ENCODE data around the gene BRD7.

The BRD7 gene

DNA sequence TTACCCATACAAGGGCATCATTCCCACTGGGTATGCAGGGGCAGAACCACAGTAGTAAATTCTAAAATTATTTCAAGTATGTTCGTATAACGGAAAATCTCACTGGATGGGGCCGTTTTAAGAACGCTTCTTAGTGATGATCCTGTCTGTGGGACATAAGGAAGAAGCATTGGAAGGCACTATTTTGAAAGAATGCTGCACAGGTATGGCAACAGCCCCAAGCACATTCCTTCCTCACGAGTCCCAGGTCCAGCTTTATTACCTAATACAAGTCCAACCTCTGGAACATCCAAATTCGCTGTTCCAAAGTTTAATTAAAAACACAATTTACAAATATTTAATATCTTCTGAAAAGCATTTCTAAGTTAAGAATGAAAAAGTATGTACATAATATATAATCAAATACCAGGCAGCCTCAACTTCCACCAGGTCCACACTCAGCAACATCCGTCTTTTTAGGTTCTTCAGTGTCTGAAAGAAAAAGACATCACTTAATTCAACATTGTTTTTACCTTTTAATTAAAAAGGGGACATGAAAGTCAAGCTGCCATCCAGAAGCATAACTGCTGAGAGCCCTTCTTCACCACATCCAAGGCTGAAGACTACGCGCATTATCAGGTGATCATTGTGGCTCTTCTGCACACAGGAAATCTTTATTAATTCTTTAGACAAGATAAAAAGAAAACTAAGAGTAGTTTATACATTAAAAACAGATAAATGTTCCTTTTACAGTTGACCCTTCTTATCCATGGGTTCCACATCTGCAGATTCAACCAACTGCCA, 49.8 kb downstream of the BRD7 start:
- no peak for DNase-seq

DNA sequence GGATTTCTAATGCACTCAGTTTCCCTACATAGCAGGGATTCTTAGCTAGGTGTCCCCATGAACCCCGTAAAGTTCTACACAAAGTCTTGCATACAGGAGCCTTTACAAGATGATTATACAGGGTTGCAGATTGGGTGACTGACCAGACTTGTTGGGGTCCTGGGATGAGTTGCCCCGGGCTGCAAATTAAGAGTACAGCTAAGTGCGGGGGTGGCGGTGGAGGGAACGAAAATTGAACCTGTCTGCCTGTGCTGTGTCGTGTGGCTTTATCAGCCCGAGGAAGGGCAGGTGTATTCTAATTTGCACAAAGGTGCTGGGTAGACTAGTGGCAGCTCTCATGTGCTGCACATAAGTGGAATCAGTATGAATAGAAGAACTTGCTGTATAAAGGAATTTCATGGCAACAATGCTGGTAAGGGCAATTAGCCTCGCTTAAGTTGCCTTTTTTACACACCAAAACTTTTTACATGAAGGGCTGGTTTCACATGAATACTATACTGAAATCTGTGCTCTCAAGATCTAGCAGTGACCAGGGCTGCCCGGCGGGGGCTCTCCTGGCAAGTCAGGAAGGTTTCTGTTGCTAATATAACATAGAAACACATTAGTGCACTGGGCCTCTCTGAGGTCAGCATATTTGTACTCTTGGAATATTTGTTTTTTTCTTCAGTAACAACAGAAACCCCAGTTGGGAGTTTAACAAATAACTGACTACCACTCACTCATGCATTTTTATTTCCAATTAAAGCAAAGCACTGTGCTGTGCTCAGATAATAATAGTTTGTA, 51.7 kb downstream of the BRD7 start:
- DNase-seq, result peak; percentile 41

DNA sequence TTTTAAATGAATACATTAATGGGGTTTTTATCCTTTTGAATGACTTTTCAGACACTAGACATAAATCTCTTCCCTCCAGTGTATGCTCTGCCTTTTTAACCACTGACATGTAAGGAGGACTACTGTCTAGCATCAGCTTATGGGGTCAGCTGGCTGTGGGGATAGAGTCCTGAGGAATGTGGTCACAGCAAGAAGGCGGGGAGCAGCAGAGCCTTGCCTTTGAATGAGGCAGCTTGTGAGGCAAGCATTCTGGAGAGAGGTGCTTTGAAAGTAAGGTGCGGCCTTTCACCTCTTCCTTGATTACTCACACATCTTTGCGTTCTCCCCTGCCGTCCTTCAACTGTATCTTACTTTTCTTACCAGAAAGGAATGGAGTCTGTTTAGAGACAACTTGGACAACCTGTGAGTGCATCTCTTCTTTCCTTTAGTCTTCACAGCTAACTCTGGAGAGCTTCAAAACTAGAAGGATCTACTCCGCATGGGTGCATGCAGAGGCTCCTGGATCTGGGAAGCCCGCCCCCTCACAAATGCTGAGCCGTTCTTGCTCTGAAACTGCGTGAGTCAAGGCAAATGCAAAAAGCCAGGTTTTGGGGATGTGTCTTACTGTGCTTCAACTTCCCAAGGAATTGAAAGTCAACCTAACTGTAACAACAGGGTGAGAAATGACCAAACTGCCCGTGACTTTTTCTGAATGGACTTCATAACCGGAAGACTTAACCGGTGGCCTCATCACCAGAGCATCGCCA, 52.5 kb downstream of the BRD7 start:
- no peak for DNase-seq

DNA sequence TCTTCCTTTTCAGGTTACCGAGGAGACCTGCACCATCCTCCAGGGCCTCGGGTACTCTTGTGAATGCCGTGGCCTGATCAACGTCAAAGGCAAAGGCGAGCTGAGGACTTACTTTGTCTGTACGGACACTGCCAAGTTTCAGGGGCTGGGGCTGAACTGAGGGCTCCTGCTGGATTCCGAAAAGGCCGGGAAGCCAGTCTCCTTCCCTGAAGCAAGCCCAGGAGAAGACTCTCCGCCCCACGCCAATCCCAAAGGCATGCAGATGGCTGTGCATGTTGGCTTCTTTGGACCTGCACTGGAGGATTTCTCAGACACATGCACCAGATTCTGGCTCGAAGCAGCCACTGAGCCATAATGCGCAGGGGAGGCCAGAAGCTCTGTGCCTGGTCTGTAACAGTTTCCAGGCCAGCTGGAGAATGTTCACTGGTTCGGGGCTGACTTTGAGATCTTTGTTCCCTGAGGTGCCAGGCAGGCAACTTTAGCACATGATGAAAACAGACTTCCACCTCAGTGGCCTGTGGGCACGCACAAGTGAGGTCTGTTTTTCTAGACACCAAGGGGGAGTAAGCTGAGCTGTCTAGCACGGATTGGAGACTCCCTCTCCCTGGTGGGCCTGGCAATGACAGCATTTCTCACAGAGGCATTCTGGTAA, 53.3 kb downstream of the BRD7 start:
- DNase-seq, result peak; percentile 41

DNA sequence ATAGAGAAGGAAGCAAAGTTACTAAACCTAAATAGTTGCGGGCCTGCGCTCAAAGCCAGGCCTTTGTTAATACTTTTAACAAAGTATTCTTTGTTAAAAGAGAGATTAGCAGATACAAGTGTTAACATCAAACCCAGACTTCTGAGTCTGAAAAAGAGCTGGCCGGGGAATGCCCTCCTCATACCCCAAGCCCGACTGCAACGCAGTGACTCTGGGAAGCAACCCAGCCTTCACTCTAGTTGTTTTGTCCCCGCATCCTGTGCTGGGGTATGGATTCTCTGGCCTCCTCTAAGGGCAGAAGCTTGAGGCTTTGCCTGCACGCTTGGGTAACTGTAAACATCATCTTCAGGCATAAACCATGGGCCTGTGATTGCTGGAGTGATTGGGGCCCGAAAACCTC, 54.1 kb downstream of the BRD7 start:
- DNase-seq, result no peak

DNA sequence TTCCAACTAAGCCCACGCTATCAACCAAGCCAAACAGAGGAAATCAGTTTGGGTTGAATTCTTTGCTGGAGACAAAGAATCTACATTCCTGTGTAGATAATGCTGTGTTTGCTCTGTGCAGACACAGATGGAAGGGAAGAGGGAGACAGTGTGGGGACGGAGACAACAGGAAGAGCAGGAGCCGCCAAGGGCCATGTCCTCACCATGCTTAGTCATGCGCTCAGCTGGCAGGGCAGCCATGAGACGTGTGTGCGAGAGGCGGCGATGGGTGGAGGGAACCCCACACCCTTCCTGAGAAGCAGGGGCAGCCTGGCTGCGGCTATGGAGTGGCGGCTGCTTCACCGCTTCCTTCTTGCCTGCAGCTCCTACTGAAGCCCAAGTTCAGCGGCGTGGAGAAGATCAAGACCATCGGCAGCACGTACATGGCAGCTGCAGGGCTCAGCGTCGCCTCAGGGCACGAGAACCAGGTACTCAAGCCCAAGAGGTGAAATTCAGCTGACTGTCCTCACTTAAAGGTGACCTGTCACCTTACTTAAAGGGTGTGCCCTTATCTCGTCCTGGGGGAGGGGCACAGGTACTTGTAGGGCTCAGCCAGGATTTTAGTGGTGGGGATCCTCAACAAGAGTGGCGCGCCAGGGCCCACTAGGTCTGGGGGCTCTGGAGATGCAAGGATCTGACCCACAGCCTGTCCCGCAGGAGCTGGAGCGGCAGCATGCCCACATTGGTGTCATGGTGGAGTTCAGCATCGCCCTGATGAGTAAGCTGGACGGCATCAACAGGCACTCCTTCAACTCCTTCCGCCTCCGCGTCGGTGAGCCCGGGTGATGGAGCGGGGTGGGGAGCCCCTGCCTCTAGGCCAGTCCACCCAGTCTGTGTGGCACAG, 55.0 kb downstream of the BRD7 start:
- no peak for DNase-seq

DNA sequence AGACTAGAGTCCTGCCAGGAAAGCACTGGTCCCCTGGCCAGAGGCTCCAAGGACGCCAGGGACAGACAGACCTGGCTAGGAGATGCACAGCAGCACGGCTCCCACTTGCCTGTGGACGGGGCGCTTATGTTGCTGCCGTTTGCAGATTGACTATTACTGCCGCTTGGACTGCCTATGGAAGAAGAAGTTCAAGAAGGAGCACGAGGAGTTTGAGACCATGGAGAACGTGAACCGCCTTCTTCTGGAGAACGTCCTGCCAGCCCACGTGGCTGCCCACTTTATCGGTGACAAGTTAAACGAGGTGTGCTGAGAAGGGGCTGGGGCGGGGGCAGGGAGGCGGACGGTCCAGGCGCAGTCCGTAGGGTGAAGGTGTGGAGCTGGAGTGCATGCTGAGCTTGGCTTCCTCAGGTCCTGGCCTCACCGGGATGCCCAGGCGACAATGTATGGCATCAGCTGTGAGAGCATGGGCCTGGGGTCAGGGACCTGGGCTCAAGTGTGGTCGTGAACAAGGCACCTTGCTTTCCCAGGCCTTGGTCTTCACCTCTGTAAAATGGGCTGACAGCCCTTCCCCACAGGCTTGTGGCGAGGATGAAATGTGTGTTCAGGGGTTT, 56.8 kb downstream of the BRD7 start:
- peak; percentile 43 for DNase-seq

DNA sequence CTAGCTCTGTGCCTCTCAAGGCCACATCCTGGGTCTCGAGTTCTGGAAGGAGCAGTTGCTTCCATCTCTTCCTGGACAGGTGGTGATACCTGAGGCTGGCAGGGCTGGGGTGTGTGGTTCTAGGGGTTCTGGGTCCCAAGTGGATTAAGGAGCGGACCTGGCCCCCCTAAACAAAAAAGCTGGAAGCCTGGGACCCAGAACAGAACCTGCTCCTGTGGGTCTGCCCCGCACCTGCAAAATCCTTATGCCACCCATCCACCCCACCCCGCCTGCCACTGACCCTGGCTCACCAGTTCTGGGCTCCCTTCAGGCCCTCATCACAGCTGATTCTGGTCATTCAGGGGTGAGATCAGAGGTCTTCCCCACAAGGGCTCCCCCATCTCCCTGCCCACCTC, 57.7 kb downstream of the BRD7 start:
- peak; percentile 41 for DNase-seq

DNA sequence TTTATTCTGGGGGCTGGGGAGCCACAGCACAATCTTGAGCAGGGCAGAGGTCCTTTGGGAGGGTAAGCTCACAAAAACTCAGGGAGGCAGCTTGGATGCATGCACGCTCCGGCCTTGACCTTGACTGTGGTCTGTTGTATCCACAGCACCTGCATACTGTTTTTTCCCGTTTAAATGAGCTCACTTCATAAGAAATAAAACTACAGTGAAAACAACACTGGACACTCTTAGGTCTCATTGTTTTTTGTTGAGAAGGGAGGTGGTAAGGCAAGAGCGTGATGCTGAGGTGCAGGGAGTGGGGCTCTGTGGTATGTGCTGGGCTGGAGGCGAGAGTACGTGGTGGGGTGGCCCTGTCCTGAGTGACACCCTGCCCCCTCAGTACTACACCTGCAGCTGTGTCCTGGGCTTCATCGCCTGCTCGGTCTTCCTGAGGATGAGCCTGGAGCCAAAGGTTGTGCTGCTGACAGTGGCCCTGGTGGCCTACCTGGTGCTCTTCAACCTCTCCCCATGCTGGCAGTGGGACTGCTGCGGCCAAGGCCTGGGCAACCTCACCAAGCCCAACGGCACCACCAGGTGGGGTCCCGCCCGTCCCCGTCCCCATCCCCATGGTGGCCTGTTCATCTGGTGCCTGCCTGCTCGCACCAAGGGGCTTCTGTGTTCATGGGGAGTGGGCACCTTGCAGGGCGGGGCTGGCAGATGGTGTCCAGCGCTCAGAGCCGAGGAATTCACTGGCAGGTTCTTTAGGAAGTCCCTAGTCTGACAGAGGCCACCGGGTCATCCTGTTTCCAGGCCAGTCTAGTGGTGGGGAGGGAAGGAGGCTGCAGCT, 58.3 kb downstream of the BRD7 start:
- peak; percentile 35 for DNase-seq

DNA sequence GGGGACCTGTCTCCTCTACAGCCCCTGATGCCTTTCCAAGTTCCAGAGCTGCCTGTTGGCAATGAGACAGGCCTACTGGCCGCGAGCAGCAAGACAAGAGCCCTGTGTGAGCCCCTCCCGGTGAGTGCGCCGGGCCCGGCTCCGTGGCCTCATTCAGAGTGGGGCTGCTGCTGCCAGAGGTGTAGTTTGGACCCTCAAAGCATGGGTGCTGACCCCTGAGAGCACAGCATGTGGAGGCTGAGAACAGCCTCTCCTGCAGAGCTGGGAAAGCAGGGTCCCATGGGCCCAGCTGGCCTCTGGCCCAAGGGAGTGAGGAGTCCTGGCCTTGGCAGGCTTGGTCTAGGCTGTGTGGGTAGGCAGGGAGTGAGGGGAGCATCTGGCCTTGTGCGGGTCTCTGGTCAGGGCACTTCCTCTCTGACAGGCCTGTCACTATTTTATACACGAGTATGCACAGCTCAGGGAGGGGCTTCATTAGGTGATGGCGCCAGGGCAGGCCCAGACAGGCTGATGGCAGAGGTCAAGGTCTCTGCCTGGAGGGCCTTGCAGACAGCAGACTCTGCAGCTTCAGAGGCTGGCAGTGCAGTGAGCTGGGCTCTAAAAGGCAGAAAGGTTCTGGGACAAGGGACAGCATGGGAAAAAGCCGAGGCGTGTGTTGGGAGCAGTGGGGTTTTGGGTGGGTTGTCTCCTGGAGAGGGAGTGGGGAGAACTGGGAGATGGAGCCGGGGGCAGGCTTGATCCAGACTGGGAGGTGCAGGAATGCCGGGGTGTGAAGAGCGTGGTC, 59.1 kb downstream of the BRD7 start:
- DNase-seq, result peak; percentile 45

DNA sequence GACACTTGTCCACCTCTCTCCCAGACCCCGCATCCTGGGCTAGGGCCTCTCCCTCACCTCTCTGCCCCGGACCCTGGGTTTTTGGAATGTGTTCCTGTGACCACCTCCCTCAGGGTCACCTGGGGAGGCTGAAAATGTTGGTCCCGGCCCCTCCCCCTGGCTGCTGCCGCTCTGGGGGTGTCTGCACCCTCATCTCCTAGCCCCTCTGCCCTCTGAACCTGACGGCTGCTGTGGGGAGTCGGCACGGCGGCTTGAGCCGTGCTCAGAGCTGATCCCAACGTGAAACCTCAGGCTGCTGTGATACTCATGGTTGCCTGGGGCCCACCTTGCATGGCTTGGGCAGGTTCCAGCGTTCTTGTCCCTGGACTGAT, 59.6 kb downstream of the BRD7 start:
- DNase-seq, result no peak

DNA sequence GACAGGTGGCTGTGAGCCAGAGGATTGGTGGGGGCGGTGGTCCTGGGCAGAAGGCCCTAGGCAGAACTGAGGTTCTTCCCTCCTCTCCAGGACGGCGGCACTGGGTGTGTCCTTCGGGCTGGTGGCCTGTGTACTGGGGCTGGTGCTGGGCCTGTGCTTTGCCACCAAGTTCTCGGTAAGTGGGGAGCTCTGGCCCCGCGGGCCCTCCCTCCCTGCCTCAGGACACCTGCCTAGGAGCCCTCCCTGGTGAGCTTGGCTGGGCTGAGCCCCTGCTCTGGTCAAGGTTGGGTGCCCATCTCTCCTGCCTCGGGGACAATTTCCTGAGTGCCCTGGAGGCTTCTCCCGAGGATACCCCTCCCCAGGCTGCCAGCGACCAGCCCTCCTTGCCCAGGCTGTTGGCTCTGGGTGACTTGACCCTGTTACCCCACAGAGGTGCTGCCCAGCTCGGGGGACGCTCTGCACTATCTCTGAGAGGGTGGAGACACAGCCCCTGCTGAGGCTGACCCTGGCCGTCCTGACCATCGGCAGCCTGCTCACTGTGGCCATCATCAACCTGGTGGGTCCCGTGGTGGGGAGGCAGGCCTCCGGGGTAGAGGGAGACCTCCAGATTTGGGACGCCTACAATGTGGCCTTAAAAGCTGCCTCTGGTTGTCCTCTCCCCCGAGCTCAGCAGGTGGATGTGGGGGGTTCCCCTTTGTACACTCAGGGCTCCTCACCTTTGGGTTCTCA, 60.4 kb downstream of the BRD7 start:
- peak; percentile 35 for DNase-seq

DNA sequence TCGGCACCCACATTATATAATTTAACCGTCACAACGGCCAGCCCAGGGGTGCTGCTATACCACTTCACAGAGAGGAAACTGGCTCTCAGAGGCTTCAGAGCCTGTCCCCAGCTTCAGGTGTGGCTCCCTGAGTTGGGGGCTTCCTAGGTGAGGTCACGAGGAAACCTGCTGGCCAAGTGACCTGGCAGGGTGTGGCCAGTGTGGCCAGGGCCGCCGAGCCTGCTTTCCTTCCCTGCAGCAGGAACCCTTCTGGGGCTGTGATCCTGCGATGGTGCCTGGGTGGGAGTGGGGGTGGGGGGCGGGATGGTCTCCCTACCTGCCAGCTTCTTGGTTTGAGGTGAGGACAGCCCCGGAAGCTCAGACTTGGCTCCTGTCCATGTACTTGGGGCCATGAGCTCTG, 62.5 kb downstream of the BRD7 start:
- DNase-seq, result peak; percentile 4

DNA sequence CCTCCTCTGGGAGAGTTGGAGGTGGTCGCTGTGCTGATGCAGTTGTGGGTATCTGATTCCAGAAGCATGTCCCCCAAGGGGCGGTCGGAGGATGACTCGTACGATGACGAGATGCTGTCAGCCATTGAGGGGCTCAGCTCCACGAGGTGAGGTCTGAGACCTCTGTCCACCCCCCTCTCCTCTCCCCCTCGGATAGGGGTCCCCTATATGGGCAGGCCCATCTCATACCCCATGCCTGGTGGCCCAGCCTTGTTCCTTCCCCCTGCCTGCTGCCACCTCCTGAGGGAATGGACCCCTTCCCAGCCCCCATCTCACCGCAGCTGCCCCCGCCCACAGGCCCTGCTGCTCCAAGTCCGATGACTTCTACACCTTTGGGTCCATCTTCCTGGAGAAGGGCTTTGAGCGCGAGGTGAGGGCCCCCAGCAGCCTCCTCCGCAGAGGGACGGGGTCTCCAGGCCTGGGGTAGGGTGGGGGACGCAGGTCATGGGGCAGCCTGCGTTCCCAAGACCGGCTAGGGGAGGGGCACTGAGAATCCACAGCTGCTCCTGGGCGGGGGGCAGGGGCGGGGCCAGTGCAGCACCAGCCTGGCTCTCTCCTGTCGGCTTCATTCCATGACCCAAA, 63.2 kb downstream of the BRD7 start:
- peak; percentile 38 for DNase-seq

DNA sequence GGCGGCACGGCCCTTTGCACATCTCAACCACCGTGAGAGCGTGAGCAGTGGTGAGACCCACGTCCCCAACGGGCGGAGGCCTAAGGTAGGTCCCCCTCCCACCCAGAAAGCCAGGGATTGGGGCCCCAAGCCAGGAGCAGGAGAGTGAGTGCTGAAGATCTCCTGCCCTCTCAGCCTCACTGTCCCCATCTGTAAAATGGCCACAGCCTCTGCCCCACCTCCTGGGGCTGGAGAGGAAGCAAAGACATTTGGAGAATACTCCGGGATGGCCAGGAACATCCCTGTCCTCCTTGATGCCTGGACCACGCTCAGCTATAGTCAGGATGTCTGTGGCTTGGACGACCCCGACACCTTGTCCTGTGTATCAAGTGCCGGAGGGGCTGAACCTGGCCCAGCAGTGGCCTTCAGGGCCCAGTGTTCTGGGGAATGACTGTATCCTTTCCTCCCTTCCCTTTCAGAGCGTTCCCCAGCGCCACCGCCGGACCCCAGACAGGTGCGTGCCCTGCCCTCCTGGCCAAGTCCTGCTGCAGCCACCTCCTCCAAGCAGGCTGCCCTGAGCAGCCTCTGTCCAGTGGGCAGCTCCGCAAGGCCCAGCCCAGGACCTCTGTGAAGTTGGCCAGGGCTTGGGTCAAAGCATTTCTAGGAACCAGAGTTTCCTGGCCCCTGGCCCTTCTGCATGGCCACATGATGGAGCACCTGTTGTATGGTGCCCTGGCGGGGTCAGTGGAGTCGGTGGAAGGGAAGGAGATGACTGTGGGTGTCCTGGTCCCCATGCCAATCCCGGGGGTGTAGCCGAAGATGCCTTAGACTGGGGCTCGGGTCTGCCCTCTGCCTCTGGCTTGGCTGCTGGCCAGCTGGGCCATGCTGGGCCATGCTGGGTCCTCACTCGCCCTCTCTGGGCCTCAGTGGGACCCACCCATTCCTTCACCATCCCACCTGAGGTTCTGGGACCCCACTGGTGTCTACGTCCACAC, 64.0 kb downstream of the BRD7 start:
- peak; percentile 32 for DNase-seq

DNA sequence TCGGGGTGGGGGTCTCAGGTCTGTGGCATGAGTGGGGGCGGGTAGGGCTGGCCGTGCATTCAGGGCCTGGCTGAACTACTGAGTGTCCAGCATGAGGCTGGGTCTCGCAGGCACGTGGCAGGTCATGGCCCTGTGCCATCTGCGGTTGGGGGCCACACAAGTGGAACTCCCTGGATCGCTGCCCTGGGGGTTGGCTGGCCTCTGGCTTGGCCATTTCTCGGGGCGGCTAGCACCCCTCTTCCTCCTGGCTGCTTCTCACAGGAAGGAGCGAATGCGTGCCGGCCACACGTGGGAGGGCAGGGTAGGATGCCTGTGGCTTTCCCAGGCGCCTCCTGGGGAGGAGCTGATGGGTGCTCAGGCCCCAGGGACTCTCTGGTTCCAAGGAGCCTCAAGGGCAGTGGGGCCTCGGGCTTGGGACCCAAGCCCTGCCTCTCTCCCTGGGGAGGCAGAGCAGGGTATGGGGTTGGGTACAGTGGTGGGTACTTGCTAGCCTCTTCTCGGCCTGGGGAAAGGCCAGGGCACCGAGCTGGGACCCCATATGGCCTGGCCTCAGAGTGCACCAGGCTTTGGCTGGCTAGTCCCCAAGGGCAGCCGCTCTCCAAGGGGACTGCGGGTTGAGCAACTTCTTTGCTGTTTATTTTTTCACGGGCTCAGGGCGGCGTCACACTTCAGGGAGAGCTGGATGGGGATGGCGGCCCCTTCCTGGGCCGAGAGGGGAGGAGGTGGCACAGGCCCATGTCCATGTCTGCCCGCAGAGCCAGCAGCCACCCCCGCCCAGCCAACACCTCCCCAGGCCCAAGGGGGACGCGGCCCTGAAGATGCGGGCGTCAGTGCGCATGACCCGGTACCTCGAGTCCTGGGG, 65.0 kb downstream of the BRD7 start:
- DNase-seq, result peak; percentile 18
